SK-N-MC (cell line): ENCODE data around the gene GJC2.
"Not testable (repeated sequence)": the region's sequence is repeated elsewhere in the genome, so short reads cannot be mapped to it uniquely, and the experiment has no call there.

Experiments
- DNase-seq: peaks from one replicate; pipeline ENCODE4 v3.0.0-alpha.2; 2011; ENCODE audit warnings: low read depth, low spot score
- H3K27ac ChIP-seq: fragments of 200-600 bp; sonication (generic); 2 replicates; pipeline ENCODE4 v1.5.1; 2016; ENCODE audit warnings: mixed run types
- H3K36me3 ChIP-seq: fragments of 200-600 bp; sonication (generic); 2 replicates; pipeline ENCODE4 v1.6.1; 2017; ENCODE audit warnings: antibody characterized with exemption, low read length, mixed read lengths; ENCODE audit not compliant: insufficient read depth
- H3K4me3 ChIP-seq: fragments of 200-600 bp; sonication (generic); 2 replicates; pipeline ENCODE4 v1.5.1; 2016
- H3K9ac ChIP-seq: fragments of 200-600 bp; sonication (generic); 2 replicates; pipeline ENCODE4 v1.8.0; 2017; ENCODE audit warnings: mixed run types, mixed read lengths; ENCODE audit not compliant: insufficient read length
- H3K9me3 ChIP-seq: fragments of 200-600 bp; sonication (generic); 2 replicates; pipeline ENCODE4 v1.6.1; 2017; ENCODE audit warnings: low read depth, mild to moderate bottlenecking, antibody characterized with exemption, low read length, moderate library complexity, mixed read lengths
- EZH2 ChIP-seq: fragments of 200-600 bp; sonication (generic); IDR thresholded peaks from one replicate; pipeline ENCODE4 v1.6.1; 2017; ENCODE audit warnings: antibody characterized with exemption
- FOXP2 ChIP-seq: optimal IDR thresholded peaks from 2 replicates; pipeline ENCODE3; 2011; ENCODE audit warnings: mild to moderate bottlenecking, moderate library complexity; ENCODE audit not compliant: insufficient read depth; ENCODE audit errors: extremely low read length, control extremely low read depth
- POLR2AphosphoS5 ChIP-seq: IDR thresholded peaks from 2 replicates; pipeline ENCODE4 v1.6.1; 2012; ENCODE audit warnings: mild to moderate bottlenecking, low read depth, low read length, borderline replicate concordance

The GJC2 gene

GRCh38 chr1:228180959-228181644, 31.4 kb downstream of the GJC2 start:
- Histone ChIP-seq H3K27ac (no peak overlapping the region), H3K36me3 (no peaks in the 10 kb centered on the region), H3K9ac (no peak overlapping the region)

GRCh38 chr1:228181645-228182034, 31.9 kb downstream of the GJC2 start:
- no peaks in the 10 kb centered on the region for H3K36me3 ChIP-seq
- TF ChIP-seq FOXP2 (no peak), EZH2 (no peak), POLR2AphosphoS5 (no peak)
- no peak overlapping the region for H3K27ac ChIP-seq
- no peaks in the 10 kb centered on the region for H3K9me3 ChIP-seq
- no peak overlapping the region for H3K4me3 ChIP-seq
- DNase-seq = no peak
- H3K9ac ChIP-seq = no peak overlapping the region

More at GRCh38 chr1:228180959-228181644, 31.4 kb downstream of the GJC2 start:
- Histone ChIP-seq H3K4me3 (no peak overlapping the region), H3K9me3 (no peaks in the 10 kb centered on the region)
- TF ChIP-seq FOXP2 (no peak), POLR2AphosphoS5 (no peak), EZH2 (no peak)
- DNase-seq = no peak

GRCh38 chr1:228182296-228183030, 32.7 kb downstream of the GJC2 start:
- no peak overlapping the region for H3K27ac ChIP-seq
- no peak overlapping the region for H3K9ac ChIP-seq
- H3K4me3 ChIP-seq = no peak overlapping the region
- H3K9me3 ChIP-seq = no peaks in the 10 kb centered on the region
- H3K36me3 ChIP-seq = no peaks in the 10 kb centered on the region
- TF ChIP-seq EZH2 = no peak
- no peak for TF ChIP-seq FOXP2
- TF ChIP-seq POLR2AphosphoS5 = no peak
- DNase-seq = no peak

- Histone ChIP-seq H3K4me3 (no peak overlapping the region), H3K9ac (no peak overlapping the region), H3K36me3 (no peaks in the 10 kb centered on the region), H3K9me3 (no peaks in the 10 kb centered on the region), H3K27ac (no peak overlapping the region)
- TF ChIP-seq POLR2AphosphoS5 = no peak
- no peak for TF ChIP-seq EZH2
- TF ChIP-seq FOXP2 = no peak
- no peak for DNase-seq
Measured at GRCh38 chr1:228184152-228184551, 34.4 kb downstream of the GJC2 start.

DNA sequence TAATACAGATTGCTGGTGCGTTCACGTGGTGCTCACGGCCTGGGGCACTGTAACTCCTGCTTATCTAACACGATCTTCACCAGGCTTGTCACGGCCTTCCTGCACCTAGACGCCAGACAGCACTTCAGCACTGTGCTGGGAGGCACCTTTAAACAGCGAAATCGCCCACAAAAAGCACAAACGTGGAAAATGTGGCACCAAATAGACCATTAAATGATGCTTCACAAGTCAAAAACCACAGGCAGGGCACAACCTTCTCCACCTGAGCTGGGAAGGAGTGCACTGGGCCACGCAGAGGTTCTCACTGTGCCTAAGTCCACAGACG, 35.9 kb downstream of the GJC2 start:
- Histone ChIP-seq H3K9me3 (no peaks in the 10 kb centered on the region), H3K27ac (no peak overlapping the region), H3K4me3 (no peak overlapping the region), H3K36me3 (no peaks in the 10 kb centered on the region), H3K9ac (no peak overlapping the region)
- TF ChIP-seq FOXP2 = no peak
- TF ChIP-seq EZH2 = no peak
- no peak for TF ChIP-seq POLR2AphosphoS5
- no peak for DNase-seq

DNA sequence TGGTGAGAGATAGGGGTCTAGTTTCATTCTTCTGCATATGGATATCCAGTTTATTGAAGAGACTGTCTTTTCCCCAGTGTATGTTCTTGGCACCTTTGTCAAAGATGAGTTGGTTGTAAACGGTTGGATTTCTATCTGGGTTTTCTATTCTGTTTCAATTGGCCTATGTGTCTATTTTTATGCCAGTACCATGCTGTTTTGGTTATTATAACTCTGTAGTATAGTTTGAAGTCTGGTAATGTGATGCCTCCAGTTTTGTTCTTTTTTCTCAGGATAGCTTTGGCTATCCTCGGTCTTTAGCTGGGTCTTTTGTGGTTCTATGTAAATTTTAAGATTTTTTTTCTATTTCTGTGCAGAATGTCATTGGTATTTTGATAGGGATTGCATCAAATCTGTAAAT, 38.5 kb downstream of the GJC2 start:
- not testable (repeated sequence) for H3K9me3 ChIP-seq, H3K9ac ChIP-seq, H3K27ac ChIP-seq, DNase-seq, H3K4me3 ChIP-seq, H3K36me3 ChIP-seq

- no peaks in the 10 kb centered on the region for H3K9me3 ChIP-seq
- no peak overlapping the region for H3K9ac ChIP-seq
- H3K4me3 ChIP-seq = no peak overlapping the region
- H3K36me3 ChIP-seq = no peaks in the 10 kb centered on the region
- TF ChIP-seq POLR2AphosphoS5 = no peak
- TF ChIP-seq EZH2 = no peak
- no peak for TF ChIP-seq FOXP2
- no peak for DNase-seq
- H3K27ac ChIP-seq = no peak overlapping the region
Measured at GRCh38 chr1:228190182-228190581, 40.5 kb downstream of the GJC2 start.

DNA sequence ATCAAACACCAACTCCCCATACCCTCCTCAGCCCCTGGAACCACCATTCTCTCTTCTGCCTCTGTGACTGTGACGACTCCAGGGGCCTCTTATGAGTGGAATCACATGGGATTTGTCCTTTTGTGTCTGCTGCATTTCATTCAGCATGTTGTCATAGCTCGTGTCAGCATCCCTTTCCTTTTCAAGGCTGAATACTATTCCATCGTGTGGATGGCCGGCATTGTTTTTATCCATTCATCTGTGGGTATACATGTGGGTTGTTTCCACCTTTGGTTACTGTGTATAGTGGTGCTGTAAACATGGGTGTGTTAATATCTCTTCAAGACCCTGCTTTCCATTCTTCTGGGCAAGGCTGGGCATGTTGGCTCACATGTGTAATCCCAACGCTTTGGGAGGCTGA, 41.0 kb downstream of the GJC2 start:
- H3K4me3 ChIP-seq = no peak overlapping the region
- no peak overlapping the region for H3K27ac ChIP-seq
- no peak for DNase-seq
- H3K36me3 ChIP-seq = no peaks in the 10 kb centered on the region
- no peaks in the 10 kb centered on the region for H3K9me3 ChIP-seq
- TF ChIP-seq FOXP2 = no peak
- TF ChIP-seq EZH2 = no peak
- H3K9ac ChIP-seq = no peak overlapping the region

DNA sequence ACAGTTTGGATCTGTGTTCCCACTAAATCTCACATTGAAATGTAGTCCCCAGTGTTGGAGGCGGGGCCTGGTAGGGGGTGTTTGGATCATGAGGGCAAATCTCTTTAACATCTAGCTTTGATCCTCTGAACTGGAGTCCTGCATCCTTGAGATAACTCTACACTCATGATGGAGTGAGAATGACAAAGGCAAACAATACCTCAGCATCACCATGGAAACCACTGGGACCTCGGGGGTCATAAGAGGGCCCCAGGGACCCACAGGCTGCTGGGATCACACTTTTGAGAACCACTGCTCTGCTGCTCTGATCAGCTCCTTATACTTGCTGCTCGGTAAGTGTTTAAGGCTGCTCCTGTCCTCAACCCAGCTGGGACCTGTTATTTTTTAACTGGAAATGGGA, 44.7 kb downstream of the GJC2 start:
- no peaks in the 10 kb centered on the region for H3K36me3 ChIP-seq
- no peak for DNase-seq
- H3K4me3 ChIP-seq = no peak overlapping the region
- H3K9ac ChIP-seq = no peak overlapping the region
- TF ChIP-seq FOXP2 (no peak), POLR2AphosphoS5 (no peak), EZH2 (no peak)
- no peaks in the 10 kb centered on the region; the same call in 1 of the 2 replicates for H3K9me3 ChIP-seq
- H3K27ac ChIP-seq = no peak overlapping the region
